GM19023 (cell line): Measurements from ENCODE around the gene UQCRFS1.
"Not testable (repeated sequence)": the region's sequence is repeated elsewhere in the genome, so short reads cannot be mapped to it uniquely, and the experiment has no call there.

Experiments
- ATAC-seq: cut with Tn5 transposase; IDR thresholded peaks from one replicate; pipeline ENCODE4 v1.9.1; 2021; ENCODE audit warnings: mild to moderate bottlenecking, moderate library complexity; ENCODE audit not compliant: unreplicated experiment

Gene UQCRFS1

DNA sequence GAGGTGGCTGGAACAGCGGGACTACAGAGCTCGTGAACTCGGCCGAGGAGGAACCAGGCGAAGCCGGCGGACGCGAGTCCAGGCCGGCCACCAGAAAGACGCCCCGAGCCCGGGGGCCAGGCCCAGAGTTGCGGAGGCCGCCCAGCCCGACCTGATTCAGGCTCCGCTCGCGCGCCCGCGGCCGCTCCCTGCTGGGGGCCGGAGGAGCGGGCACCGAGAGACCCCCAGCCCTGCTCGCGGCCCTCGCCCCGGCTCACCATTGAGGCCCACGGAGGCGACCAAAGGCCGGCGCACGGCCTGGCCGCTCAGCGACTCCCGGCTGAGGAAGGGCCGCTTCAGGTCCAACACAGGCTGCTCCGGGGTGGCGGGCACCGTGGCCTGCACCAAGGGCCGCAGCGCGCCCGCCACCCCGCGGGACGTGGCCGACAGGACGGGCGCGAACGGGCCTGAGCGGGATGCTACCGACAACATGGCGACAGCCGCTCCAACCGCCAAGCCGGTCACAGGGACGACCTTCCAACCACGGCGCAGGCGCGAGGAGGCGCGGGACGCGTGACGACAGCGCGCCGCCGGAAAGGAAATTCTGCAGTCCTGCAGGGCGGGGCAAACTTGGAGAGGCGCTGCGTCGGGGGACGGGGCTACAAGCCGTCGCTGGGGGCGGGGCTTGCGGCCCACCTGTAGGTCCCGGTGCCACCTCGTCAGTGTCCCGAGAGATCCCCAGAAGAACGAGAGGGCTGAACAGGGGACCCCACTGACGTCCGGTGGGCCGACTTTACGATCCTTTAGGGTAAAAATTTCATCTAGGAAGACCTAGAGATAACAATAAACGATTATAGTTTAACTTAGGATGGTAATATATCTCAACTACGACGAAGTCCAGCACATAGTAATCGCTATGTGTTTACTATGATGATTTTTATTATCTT is at the start of gene UQCRFS1:
Gene UQCRFS1 (minus strand): TSS at position 504 of the 926 bp plus-strand sequence. CDS start 33 bp downstream, at position 471.
- peak; percentile 95 for ATAC-seq

GRCh38 chr19:29262085-29262484 is 49.1 kb upstream of the UQCRFS1 start:
- no peak for ATAC-seq

DNA sequence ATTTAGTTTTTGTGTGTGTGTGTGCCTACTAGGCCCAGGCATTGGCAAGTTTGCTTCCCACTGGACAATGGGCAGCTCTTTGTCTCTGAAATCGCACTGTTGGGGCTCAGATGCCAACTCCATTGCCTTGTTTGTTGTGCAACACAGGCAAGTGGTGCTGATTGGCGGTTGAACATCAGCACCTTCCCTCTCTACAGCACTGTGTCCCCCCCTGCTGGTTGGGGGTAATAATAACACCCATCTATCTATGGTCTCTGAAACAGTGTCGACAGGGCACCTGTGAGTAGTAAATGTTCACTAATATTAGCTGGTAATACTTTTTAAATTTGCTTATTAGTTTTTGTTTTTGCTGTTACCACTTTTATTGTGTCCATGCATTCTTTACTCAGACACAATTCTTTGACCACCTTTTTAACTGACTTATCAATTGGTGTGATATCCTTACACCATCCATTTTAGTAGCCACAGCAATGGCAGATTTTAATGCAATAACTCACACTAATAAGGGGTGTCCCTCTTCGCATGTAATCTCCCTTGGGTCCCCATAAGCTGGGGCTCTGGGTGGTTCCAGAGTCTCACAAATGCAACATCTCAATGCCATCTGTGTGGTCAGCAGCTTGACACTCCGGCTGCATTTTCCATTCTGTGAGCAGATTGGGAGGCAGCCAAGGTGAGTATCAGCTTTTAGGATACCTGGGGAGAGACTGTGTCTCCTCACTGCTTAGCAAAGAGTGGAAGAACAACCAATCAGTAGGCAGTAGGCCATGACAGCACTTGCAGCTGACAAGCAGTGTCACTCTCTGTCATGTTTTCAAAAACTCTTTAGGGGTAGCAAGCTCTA is 47.7 kb upstream of the UQCRFS1 start:
- ATAC-seq: peak; percentile 67

GRCh38 chr19:29259867-29260281 is 46.9 kb upstream of the UQCRFS1 start:
- ATAC-seq: no peak

DNA sequence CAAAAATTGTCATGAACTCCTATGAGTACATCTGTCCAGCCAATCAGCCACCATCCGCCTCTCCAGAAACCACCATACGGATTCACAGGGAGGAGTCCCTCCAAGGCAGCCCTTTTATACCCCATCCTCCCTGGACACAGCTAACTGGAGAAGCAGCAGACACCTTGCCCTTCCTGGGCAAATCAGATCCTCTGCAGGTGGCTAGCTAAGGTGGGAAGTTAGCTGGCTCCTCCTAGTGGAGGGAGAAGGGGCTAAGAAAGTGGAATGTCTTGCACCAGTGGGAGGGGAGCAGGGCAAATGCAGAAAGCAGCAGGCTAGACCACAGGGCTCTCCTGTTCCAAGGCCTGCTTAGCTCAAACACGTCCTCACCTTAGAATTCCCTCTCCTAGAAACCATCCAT is 46.2 kb upstream of the UQCRFS1 start:
- no peak for ATAC-seq

DNA sequence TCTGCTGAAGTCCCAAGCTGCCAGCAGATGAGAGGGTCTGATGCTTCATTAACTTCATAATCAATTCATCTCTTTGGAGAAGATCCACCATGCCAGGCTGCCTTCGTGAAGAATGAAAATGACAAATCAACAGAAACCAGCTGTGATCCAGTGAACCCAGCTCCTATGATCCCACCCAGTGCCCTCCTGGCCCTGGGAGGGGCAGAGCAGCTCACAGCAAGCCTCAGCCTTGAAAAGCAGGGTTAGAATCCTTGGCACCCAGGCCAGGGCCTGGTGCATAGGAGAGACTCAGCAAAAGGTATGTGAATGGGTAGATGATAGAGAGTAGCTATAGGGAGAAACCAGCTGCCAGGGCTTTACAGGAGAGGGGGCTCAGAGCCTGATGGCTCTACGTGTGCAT is 43.6 kb upstream of the UQCRFS1 start:
- no peak for ATAC-seq

DNA sequence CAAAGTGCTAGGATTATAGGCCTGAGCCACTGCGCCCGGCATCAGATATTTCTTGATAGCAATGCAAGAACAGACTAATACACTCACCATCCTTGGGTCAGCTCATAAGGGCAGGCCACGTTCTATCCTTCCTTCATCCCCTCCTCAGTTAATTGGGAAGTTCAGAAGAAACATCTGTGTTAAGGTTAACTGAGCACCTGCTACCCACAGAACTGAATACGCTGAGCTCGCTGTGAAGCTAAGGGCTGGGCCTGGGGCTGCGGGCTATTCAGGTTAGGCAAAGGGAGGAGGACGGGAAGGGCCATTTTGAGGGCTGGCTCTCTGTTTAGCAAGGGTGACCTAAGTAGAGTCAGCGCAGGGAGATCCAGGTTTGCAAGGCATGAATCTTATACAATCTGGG is 43.0 kb upstream of the UQCRFS1 start:
- no peak for ATAC-seq

DNA sequence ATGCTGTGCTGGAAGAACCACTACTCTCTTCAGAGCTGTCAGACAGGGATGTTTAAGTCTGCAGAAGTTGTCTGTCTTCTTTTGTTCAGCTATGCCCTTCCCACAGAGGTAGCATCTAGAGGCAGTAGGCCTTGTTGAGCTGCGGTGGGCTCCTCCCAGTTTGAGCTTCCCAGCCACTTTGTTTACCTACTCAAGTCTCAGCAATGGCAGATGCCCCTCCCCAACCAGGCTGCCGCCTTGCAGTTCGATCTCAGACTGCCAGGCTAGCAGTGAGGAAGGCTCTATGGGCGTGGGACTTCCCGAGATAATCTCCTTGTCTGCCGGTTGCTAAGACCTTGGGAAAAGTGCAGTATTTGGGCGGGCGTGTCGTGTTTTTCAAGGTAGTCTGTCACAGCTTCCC is 42.1 kb upstream of the UQCRFS1 start:
- no peak for ATAC-seq

- ATAC-seq: not testable (repeated sequence)
These were observed 36.8 kb upstream of the UQCRFS1 start for GRCh38 chr19:29249798-29250197.

DNA sequence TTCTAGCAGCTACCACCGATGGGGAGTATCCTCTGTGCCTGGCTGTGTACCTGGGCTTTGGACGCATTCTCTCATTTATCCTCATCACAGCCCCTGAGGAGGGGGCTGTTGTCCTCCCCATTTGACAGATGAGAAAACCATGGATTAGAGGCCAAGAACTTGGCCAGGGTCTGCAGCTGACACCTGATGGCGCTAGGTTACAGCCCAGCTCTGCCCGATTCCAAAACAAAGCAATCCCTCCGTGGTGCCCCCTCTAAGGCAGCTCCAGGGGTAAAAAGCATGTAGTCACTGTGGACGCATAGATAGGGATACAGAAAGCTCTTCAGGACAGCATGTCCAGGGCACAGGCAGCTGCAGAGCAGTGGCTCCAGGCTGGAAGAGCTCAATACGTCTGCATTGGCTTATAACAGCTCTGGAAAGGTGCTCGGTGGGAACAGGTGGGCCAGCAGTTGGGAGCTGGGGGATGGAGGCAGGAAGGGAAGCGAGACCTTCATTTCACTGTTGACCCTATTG is 35.4 kb upstream of the UQCRFS1 start:
- no peak for ATAC-seq

- ATAC-seq: no peak
These were observed 34.9 kb upstream of the UQCRFS1 start for GRCh38 chr19:29247872-29248271.

- no peak for ATAC-seq
These were observed 34.5 kb upstream of the UQCRFS1 start for GRCh38 chr19:29247471-29247870.

GRCh38 chr19:29247051-29247450 is 34.1 kb upstream of the UQCRFS1 start:
- ATAC-seq: no peak

DNA sequence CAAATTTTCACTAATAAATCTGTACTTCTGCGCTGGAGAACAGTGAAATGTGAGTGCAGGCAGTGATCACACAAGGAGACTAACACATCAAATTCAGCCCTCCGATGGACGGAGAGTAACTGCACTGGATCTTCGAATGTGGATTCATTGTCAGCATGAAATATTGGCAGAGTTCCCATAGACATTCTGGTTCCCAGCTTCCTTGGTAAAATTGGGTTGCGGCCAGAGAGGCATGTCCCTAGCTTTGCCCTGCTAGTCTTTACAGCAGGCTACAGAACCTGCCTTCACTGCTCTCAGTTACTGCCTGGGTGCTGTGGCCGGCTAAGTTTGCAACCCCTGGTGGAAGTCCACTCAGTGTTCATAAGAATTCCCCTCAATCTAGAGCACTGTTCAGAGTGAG is 32.3 kb upstream of the UQCRFS1 start:
- ATAC-seq: no peak

GRCh38 chr19:29241324-29241723 is 28.4 kb upstream of the UQCRFS1 start:
- ATAC-seq: no peak

DNA sequence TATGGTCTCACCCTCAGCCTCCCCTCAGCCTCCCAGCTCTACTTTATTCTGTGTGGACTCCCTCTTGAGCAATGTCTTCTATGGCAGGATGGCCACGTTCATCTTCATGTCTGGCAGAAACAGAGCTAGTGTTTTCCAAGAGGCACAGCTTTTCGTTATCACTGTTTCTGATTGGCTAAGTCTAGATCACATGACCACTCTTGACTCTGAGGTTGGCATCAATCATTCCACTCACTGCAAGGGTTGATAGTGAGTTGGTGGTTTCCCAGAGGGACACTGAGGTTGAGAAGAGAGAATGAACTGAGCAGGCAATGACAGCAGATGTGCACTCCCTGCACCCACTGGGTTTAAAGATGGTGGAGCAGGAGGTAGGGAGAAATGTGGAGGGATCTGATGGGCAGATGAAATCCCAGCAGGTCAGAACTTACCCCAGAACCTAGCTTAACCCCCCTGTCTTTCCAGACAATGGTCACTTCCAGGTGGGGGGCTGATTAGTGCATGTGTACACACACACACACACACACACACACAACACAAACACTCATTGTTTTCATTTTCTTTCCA is 26.3 kb upstream of the UQCRFS1 start:
- no peak for ATAC-seq

DNA sequence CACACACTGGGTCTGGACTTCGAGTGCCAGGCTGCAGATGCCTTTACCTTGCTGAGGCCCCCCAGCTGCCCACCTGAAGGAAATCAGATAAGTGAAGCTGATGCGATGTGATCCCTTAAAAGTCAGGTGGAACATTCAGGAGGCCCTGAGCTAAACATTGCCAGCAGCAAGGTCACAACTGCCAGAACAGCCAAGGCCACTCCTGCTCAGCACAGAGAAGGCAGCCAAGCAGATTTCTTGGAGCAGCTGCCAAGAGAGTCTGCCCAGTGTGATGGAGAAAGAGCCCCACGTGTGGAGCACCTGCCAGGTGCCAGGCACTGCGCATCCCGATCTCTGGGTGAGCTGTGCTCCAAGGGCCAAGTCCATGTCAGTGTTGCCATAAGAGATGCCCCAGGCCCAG is 20.6 kb upstream of the UQCRFS1 start:
- no peak for ATAC-seq

DNA sequence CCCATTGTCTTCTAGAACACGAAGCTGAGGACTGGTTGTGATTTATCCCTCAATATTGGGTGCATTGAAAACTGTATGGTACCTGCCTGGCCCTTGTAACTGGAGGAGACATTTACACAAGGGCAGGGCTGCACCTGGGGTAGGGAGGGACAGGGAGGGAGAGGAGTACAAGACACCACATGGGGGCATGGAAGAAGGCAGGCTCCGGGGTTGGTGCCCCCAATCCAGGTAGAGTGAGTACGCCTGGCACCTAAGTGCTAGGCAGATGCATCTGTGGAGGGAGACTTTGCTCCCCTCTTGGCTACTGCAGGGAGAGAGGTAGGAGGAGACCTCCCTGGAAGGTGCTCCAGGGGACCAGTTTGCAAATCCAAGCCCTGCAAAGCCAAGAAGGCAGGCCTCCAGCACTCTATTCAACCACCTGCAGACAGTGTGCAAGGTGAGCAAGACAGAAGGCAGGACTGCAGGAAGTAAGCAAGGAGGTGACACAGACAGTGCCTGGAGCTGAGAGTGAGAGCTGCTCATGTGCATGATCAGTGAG is 19.4 kb upstream of the UQCRFS1 start:
- no peak for ATAC-seq

- ATAC-seq: not testable (repeated sequence)
These were observed 18.4 kb upstream of the UQCRFS1 start for GRCh38 chr19:29231306-29231705.

GRCh38 chr19:29217616-29218015 is 4.7 kb upstream of the UQCRFS1 start:
- no peak for ATAC-seq

DNA sequence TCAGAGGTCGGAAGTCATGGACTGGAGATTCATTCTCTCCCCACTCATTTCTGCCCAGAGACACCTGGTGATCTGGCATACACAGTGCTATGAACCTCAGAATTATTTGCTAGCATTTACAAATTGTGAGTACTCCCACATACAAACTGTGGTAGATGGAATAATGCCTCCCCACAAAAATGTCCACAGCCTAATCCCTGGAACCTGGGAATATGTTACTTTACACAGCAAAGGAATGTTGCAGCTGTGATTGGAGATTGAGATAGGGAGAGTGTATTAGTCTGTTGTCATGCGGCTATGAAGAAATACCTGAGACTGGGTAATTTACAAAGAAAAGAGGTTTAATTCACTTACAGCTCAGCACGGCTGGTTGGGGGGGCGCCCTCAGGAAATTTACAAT is 3.1 kb upstream of the UQCRFS1 start:
- ATAC-seq: no peak
